NCI-H524 treated with DMSO at 0.1 percent for 48 hours (cell line): ENCODE measurements around the gene ADAD1.

Source experiments
- DNase-seq: peaks from one replicate; lab custom pipeline; 2025; lab: John Stamatoyannopoulos, UW

The ADAD1 gene

DNA sequence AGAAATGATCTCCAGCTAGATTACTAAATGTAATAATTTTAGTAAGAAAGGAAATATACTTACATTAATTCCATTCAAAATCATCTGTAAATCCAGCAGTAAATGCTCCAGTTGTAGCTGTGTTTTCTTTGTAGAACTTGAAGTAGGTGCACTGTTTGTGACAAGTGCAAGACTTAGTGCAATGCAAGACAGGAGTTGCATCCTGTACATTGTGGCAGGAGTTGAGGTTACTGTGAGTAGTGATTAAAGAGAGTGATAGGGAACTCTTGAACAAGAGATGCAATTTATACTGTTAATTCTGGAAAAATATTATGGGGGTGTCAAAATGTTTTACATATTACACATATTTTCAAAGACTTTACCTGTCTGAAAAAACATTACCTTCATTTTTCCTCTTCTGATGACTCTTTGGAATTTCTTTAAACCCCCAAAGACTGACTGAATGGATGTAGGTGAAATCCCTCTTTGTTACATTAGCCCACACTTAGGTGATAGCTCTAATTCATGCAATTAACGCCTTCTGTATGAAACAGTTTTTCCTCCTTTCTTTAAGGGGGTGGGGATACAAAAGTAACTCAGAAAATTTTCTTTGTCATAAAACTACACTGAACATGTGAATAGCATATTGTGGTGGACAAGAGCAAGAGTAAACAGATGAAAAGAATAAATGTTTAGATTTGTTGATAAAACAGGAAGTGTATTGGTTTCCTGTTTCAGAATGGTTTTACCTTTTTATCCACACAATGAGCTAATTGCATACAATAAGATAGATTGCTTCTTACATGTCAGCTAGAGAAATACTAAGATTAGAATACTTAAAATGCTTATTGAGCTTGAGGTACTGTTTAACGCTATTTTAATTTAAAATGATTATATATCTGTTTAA, 77.7 kb downstream of the ADAD1 start, which contains the start of gene IL2:
Gene IL2, minus strand, starts transcription at position 495 of the 886 bp plus-strand sequence. Its CDS starts 285 bp downstream, at position 210.
- DNase-seq, result no peak

DNA sequence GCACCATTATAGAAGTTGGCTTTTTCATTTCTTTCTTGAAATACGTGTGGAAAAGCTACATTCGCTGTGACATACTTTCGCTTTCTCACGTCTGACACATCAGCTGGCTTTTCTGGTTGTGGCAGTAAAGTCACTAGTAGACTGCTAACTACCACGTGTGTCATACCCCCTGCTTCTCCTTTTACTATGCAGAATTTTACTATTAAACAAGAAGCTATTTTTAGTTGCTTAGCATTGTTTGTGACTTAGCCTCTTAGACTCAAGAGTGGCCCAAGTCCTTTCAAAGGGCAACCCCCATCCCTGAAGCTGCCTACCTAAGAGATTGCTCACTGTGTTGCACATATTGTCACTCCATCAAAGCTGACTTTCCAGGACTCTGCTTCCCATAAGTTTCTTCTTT, 79.8 kb downstream of the ADAD1 start:
- no peak for DNase-seq

- no peak for DNase-seq
Measured at GRCh38 chr4:122469457-122469856, 90.6 kb downstream of the ADAD1 start.

DNA sequence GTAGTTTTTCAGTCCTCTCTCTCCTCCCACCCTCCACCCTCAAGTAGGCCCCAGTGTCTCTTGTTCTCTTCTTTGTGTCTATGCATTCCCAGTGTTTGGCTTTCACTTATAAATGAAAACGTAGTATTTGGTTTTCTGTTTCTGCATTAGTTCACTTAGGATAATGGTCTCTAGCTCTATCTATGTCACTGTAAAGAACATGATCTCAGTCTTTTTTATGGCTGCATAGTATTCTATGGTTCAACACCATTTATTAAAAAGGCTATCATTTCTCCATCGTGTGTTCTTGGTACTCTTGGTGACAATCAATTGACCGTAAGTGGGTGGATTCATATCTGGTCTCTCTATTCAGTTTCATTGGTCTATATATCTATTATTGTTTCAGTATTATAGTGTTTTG, 96.4 kb downstream of the ADAD1 start:
- DNase-seq, result no peak

DNA sequence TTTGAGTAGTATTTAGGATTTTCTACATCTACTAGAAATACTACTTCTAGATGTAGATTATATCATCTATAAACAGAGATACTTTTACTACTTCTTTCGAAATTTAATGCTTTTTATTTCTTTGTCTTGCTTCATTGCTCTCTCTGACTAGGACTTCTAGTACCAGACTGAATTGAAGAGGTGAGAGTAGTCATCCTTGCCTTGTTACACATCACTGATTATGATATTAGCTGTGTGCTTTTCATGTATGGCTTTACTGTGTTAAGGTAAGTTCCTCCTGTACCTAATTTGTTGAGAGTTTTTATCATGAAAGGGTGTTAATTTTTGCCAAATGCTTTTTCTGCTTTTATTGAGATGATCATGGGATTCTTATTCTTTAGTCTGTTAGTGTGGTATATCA, 97.3 kb downstream of the ADAD1 start:
- no peak for DNase-seq

DNA sequence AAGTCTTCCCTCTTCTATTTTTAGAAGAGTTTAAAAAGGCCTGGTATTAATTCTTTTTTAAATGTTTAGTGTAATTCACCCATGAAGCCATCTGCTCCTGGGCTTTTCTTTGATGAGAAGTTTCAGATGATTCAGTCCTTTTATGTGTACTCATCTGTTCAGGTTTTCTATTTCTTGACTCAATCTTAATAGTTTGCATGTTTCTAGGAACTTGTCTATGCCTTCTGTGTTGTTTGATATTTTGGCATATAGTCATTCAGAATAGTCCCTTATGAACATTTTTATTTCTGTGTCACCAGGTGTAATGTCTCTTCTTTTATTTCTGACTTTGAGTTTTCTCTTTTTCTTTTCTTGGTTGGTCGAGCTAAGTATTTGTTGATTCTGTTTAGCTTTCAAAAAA, 97.9 kb downstream of the ADAD1 start:
- no peak for DNase-seq
